ENCODE data around the gene HGFAC.

The HGFAC gene

DNA sequence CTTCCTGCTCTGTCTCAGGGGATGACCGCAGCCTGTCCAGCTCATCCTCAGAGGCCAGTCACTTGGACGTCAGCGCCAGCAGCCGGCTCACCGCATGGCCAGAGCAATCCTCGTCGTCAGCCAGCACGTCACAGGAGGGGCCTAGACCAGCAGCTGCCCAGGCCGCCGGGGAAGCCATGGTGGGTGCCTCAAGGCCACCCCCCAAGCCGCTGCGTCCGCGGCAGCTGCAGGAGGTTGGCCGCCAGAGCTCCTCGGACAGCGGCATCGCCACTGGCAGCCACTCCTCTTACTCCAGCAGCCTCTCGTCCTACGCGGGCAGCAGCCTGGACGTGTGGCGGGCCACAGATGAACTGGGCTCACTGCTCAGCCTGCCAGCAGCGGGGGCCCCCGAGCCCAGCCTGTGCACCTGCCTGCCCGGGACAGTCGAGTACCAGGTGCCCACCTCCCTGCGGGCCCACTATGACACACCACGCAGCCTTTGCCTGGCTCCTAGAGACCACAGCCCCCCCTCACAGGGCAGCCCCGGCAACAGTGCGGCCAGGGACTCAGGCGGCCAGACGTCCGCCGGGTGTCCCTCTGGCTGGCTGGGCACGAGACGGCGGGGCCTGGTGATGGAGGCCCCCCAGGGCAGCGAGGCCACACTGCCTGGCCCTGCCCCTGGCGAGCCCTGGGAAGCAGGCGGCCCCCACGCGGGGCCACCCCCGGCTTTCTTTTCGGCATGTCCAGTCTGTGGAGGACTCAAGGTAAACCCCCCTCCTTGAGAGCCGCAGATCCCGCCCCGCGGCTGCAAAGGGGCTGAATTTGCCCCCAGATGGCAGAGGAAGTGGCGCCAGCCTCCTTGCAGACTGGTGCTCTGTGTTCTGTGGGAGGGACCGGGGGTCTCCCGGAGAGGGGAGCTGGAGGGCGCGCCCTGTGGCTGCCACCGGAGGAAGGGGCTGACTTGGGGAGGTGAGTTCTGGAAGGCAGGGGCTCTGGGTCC lies 51.3 kb downstream of the HGFAC start:
- no peak for DNase-seq

DNA sequence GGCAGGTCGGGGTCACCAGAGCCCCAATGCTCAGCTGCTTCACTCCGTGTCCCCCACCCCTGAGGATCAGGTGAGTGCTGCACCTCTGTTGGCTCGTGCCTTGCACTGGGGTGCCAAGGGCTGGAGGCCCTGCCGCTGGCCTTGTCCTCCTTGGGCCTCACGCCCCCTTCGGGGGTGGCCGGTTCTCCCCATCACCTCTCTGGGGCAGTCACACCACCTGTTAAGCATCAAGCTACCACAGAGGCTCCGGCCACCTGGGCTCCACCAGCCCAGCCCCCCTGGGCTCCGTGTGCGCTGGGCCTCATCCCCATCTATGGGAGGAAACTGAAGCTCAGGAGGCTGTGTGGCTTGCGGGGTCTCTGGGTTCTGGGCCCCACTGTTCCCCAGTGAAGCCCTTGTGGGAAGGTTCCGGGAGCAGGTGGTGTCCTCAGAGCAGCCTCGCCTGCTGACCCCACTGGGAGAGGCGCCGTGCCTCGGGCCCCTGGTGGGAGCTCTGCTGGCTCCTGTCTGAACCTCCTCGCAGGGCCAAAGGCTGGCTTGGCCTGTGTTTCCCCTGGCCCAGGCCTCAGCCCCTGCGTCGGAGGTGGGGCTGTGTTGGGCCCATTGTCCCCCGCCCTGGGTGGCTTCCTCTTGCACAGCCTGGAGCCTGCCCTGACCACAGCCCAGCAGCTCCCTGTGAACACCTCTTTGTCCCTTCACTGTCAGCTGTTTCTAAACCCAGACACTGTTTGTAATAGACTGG lies 52.1 kb downstream of the HGFAC start:
- DNase-seq: no peak

DNA sequence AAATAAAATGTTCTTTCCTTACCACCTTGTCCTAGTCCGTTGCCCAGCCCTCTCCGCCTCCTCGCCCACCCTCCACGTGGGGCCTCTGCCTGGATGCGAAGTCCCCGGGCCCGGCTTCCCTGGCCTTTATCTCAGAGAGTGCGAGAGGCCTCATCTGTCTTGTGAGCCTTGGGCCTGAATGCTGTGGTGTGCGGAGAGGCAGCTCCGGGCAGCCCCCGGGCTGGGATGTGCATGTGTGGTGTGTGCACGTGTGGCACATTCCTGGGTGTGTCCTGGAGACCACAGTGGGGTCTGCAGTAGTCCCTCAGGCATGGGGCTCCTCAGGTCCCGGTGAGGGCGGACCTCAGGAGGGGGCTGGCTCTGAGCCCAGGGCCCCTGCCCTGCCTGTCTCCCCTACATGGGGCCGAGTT lies 52.7 kb downstream of the HGFAC start:
- no peak for DNase-seq

DNA sequence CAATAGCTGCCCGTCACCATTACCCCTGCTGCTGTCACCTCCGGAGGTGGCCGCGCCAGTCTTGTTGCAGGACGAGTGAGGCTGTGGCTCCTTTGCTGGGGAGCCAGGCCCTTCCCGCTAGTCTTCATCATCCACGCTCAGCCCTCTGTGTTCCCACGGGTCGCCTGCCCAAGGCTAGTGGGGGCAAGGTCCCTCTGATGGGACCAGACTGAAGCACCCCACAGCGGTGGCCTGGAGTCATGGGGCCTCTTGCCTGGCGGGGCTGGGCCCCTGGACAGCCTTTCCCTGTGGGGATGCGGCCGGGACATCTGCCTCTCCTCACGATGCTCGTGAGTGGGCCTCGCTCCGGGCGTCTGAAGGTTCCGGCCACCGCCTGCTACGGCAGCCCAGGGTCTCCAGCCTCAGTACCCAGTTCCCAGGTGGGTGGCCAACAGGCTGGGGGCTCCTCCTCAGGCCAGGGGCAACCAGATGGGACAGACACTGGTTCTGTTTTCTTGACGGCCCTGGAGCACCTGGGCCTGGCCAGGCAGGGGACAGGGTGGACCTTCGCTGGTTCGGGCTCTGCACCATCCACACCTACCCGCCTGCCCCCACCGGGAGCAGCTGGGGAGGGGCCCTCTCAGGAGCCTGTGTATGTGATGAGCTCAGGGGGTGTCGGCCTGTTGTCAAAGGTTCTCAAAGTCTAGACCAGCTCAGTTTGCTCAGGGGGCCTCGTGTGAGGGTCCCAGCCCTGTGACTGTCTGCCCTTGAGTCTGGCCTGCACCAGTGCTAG lies 53.6 kb downstream of the HGFAC start:
- no peak for DNase-seq

DNA sequence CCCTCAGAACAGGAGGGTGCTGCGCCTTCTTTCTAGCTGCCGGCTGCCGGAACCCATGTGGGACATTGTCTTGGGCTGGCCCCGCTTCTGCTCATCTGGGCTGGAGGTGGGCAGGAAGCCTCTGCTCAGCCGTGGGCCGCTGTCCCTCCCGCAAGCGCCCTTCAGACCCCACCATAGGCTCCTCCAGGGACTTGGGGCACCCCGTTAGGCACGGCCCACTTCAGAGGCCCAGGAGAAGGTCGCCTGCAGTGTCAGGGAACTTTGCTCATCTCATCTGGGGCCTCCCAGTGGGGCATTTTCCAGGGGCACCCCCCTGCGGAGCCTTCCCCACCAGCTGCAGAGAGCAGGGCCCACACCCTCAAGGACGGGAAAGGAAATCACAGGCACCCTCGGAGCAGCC lies 54.3 kb downstream of the HGFAC start:
- no peak for DNase-seq

DNA sequence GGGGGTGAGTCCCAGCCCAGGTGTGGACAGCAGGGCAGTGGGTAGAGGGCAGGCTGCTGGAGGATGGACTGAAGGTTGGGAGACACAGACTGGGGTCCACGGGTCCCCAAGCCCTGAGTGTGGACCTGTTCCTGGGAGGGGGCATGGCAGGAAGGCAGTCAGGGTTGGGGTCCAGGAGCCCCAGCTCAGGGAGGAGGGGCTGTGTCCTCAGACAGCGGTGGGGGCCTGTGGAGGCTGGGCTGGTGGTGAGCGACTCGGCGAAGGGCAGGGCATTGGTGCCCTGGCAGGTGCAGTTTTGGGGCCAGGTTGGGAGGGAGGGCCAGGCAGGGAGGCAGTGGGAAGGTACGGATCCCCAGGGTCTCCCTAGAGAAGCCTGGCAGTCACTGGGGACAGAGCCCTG lies 55.3 kb downstream of the HGFAC start:
- DNase-seq: no peak

DNA sequence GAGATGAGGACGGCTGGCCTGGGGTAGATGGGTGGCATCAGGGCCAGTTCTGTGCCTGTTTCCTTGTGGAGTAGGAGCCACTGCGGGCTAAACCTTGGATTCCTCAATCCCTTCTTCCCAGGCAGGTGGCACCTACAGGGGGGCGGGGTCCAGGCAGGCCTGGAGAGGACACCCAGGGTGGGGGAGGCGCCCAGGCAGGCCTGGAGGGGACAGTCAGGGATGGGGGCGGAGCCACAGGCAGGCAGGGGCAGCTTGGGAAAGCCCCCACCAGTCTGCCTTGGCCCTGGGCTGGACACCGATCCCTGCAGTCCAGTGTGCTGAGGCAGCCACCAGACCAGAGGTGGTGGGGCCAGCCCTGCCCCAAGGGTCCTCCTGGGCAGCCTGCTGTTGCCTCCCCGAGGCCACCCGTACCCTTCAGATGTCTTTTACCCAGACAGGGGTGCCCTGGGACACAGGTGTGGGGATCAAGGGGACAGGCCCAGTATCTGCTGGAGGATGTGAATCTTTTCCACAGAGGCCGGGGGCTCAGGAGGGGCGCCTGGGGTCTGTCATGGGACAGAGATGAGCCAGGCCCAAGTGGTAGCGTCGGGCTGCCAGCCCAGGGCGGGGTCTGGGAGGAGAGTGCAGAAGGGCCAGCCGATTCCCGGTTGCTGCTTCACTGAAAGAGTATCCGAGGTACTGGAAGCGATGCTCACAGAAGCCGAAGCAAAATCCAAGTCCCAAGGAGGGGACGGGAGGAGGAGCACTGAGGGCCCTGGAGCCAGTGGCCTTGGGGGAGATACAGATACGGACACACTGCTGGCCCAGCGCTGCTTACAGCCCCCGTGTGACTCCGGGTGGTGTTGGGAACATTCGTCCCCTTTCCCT lies 56.0 kb downstream of the HGFAC start:
- DNase-seq: no peak

DNA sequence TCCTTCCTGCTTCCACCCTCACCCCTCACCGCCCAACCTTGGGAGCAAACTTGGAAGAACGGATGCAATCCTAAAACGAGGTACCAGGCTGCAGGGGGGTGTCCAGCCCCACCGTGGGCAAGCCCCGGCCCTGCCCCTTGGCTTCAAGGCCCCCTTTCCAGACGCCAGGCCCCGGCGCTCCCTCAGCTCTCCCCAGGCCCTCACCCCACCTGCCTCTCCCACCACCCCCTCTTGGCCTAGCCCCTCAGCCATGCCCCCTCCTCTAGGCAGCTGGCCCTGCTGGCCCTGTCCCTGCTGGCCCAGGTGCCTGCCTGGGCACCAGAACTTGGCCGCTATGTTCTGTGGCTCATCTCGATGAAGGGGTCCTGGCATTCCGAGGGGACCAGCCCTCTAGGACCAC lies 56.6 kb downstream of the HGFAC start:
- DNase-seq: no peak

Measured in CD4-positive, alpha-beta T cell treated with Interleukin-4 for 4 hours (primary cell).